ENCODE measurements around the gene MINDY4B. TPM values are rescaled to one million over a fixed set of nuclear protein-coding genes. Genes with fewer than 3 reads are reported as not detected.

The MINDY4B gene
- total and polyA plus RNA-seq, 2 of the 8 experiments (the other 6 are each of a cell fraction or from before 2014, with no cell fraction given): not detected

DNA sequence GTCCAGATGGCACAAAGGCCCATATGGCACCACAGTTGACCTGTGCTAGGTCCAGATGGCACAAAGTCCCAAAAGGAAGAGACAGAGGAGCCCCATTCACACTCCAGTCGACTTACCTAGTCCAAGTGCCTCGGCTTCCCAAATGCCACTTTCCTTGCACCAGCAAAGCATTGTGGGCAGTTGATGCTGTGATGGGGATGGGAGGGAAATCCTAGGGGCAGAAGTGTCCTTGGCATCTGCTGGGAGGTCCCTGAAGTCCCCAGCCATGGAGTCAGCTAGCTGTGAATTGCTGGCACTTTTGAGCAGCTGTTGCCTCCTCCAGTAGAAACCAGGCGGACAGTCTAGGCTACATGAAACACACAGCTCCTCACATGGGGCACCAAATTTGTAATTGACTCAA is 82.0 kb downstream of the MINDY4B start:
- no peak for DNase-seq (ENCODE audit: low read depth in 1 of 2, low spot score in 2 of 2)
- Histone ChIP-seq H3K27me3 (replicated peaks in 1 of 4; ENCODE audit: control insufficient read depth in 3 of 4, extremely low read depth in 1 of 4, insufficient read depth in 3 of 4, low read length in 3 of 4) (no peaks in the 10 kb centered on the region), H2BK5ac (ENCODE audit: low read depth, low read length) (no peak overlapping the region), H2BK120ac (replicated peaks; ENCODE audit: low read depth, low read length) (no peak overlapping the region), H2BK20ac (ENCODE audit: low read length) (no peak overlapping the region), H2BK15ac (ENCODE audit: low read length) (no peak overlapping the region), H2BK12ac (ENCODE audit: low read depth, low read length) (no peak overlapping the region), H3K23ac (ENCODE audit: insufficient read length) (no peak overlapping the region), H2AK5ac (ENCODE audit: low read depth, low read length) (0 out of 2 replicates have a peak overlapping the region, but pooled peaks have one; percentile 13), H3K56ac (replicated peaks; ENCODE audit: insufficient read length, low read depth, low read length) (no peak overlapping the region), H3K4me3 (ENCODE audit: extremely low read depth in 1 of 4, insufficient read depth in 2 of 4, low read depth in 3 of 4, low read length in 4 of 4) (no peak overlapping the region), H3K79me2 (ENCODE audit: control insufficient read depth in 1 of 2, insufficient read depth in 2 of 2, low read length in 2 of 2) (no peaks in the 10 kb centered on the region), H4K8ac (ENCODE audit: extremely low read depth, insufficient read depth, low read length) (no peak overlapping the region), H3K4me1 (replicated peaks in 1 of 4; ENCODE audit: control insufficient read depth in 3 of 4, insufficient read depth in 4 of 4, low read length in 3 of 4) (no peaks in the 10 kb centered on the region), H3K18ac (ENCODE audit: extremely low read depth, low read length) (no peak overlapping the region), H3K79me1 (ENCODE audit: low read depth, low read length) (no peaks in the 10 kb centered on the region), H3K27ac (ENCODE audit: low read depth, low read length) (no peak overlapping the region), H3K36me3 (ENCODE audit: control insufficient read depth in 2 of 4, insufficient read depth in 4 of 4, low read length in 3 of 4) (no peaks in the 10 kb centered on the region), H4K5ac (ENCODE audit: insufficient read length, low read depth, low read length) (no peak overlapping the region), H3K4ac (replicated peaks; ENCODE audit: insufficient read length, low read depth, low read length) (no peak overlapping the region), H3K9ac (replicated peaks in 1 of 4; ENCODE audit: extremely low read depth in 1 of 4, low read depth in 3 of 4, low read length in 3 of 4) (no peak overlapping the region), H3K23me2 (ENCODE audit: low read depth, low read length) (no peaks in the 10 kb centered on the region), H4K20me1 (replicated peaks in 1 of 2; ENCODE audit: control insufficient read depth in 1 of 2, insufficient read depth in 2 of 2, low read length in 2 of 2) (no peaks in the 10 kb centered on the region), H2AFZ (ENCODE audit: low read length) (no peak overlapping the region), H4K91ac (replicated peaks; ENCODE audit: insufficient read length, low read length) (no peak overlapping the region), H3K9me3 (ENCODE audit: insufficient read depth in 2 of 2, low read depth in 1 of 2, low read length in 1 of 2) (no peaks in the 10 kb centered on the region), H3K14ac (ENCODE audit: insufficient read length) (no peak overlapping the region), H3K4me2 (ENCODE audit: insufficient read depth in 1 of 2, low read depth in 2 of 2, low read length in 2 of 2) (no peak overlapping the region)
- 95% methylated on average over 3 of the region's 3 CpGs; no CpG with 5 or more reads in 1 of the 2 experiments for WGBS, 2 experiments (ENCODE audit: extremely low coverage in 1 of 2, insufficient coverage in 1 of 2, insufficient read length in 1 of 2, insufficient replicate concordance in 2 of 2, low coverage in 1 of 2, low lambda C conversion rate in 2 of 2, missing lambda C conversion rate in 1 of 2)
- POLR2A ChIA-PET (ENCODE audit: partially characterized antibody): no interaction called here
- CTCF ChIA-PET (ENCODE audit: partially characterized antibody): interaction anchor here (0.9 to 1.5 kb wide), 3 partner anchors 9 to 102 kb away, joined by 3 to 4 read pairs (median 4); no protein-coding TSS in a partner anchor
- FAIRE-seq: no peak
- no peak for TF ChIP-seq SP1 (IDR thresholded peaks at IDR 0.05; ENCODE audit: low read depth, low read length)
- TF ChIP-seq RAD21 (IDR thresholded peaks at IDR 0.05 in 1 of 2, conservative IDR thresholded peaks at IDR 0.05 in 1 of 2; ENCODE audit: low read depth in 2 of 2, low read length in 2 of 2): no peak
- no peak for TF ChIP-seq FOSL1 (IDR thresholded peaks at IDR 0.05; ENCODE audit: insufficient read depth, low read depth, low read length)
- TF ChIP-seq TAF1 (IDR thresholded peaks at IDR 0.05; ENCODE audit: low read depth, low read length): no peak
- TF ChIP-seq, protein P1, sequence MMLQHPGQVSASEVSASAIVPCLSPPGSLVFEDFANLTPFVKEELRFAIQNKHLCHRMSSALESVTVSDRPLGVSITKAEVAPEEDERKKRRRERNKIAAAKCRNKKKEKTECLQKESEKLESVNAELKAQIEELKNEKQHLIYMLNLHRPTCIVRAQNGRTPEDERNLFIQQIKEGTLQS (IDR thresholded peaks at IDR 0.05; ENCODE audit: insufficient read depth, low read depth, low read length): no peak
- no peak for TF ChIP-seq CBX5 (IDR thresholded peaks at IDR 0.05; ENCODE audit: low read depth, low read length)

Measured in H1 (cell line).